HG02852 (cell line): ENCODE data around the gene DNAJC27.

ENCODE experiments used
- ATAC-seq: cut with Tn5 transposase; IDR thresholded peaks from one replicate; pipeline ENCODE4 v1.9.1; 2021; ENCODE audit warnings: mild to moderate bottlenecking, moderate library complexity; ENCODE audit not compliant: unreplicated experiment

DNAJC27 gene

GRCh38 chr2:24970483-24971285 lies 1.1 kb downstream of the DNAJC27 start:
- ATAC-seq, result no peak

GRCh38 chr2:24969784-24970183 lies 2.0 kb downstream of the DNAJC27 start:
- ATAC-seq, result no peak

GRCh38 chr2:24961903-24962302 lies 9.9 kb downstream of the DNAJC27 start:
- no peak for ATAC-seq

- no peak for ATAC-seq
Observed at GRCh38 chr2:24959761-24960160, 12.0 kb downstream of the DNAJC27 start.

GRCh38 chr2:24958411-24958935 lies 13.3 kb downstream of the DNAJC27 start:
- ATAC-seq, result no peak

- ATAC-seq, result no peak
Observed at GRCh38 chr2:24957976-24958375, 13.8 kb downstream of the DNAJC27 start.

- ATAC-seq, result no peak
Observed at GRCh38 chr2:24957221-24957620, 14.5 kb downstream of the DNAJC27 start.

GRCh38 chr2:24955921-24956320 lies 15.8 kb downstream of the DNAJC27 start:
- ATAC-seq, result no peak

- no peak for ATAC-seq
Observed at GRCh38 chr2:24955232-24955631, 16.5 kb downstream of the DNAJC27 start.

GRCh38 chr2:24950102-24950501 lies 21.7 kb downstream of the DNAJC27 start:
- no peak for ATAC-seq

GRCh38 chr2:24948506-24948905 lies 23.2 kb downstream of the DNAJC27 start:
- no peak for ATAC-seq

- ATAC-seq, result no peak
Observed at GRCh38 chr2:24947561-24948157, 24.1 kb downstream of the DNAJC27 start.

- ATAC-seq, result no peak
Observed at GRCh38 chr2:24945907-24946306, 25.8 kb downstream of the DNAJC27 start.

GRCh38 chr2:24943427-24944053 lies 28.2 kb downstream of the DNAJC27 start:
- no peak for ATAC-seq

GRCh38 chr2:24939353-24939752 lies 32.4 kb downstream of the DNAJC27 start:
- ATAC-seq, result no peak

GRCh38 chr2:24937236-24937635 lies 34.5 kb downstream of the DNAJC27 start:
- no peak for ATAC-seq

- ATAC-seq, result no peak
Observed at GRCh38 chr2:24935145-24935544, 36.6 kb downstream of the DNAJC27 start.

- ATAC-seq, result no peak
Observed at GRCh38 chr2:24932715-24933114, 39.0 kb downstream of the DNAJC27 start.

- ATAC-seq, result peak; percentile 79
Observed at GRCh38 chr2:24930768-24931167, 41.0 kb downstream of the DNAJC27 start.

GRCh38 chr2:24929230-24929629 lies 42.5 kb downstream of the DNAJC27 start:
- ATAC-seq, result no peak

- ATAC-seq, result no peak
Observed at GRCh38 chr2:24928036-24928435, 43.7 kb downstream of the DNAJC27 start.
